ENCODE results near the gene RBM4.
A peak's percentile ranks its signal among the peaks of the same experiment; 100 is the strongest.
"Not testable (repeated sequence)": the region's sequence is repeated elsewhere in the genome, so short reads cannot be mapped to it uniquely, and the experiment has no call there.

Gene RBM4

GRCh38 chr11:66638177-66639065, at the start of gene RBM4:
RBM4 (plus strand) TSS chr11:66638703; CDS start chr11:66639712, 1,009 bp downstream.
- Mint-ChIP-seq H3K36me3 (ENCODE audit: low read depth) (peaks cover 80% of the 10 kb centered on the region), H3K27me3 (no peaks in the 10 kb centered on the region), H3K4me3 (peak within 1 kb of the TSS; percentile 96), H3K4me1 (ENCODE audit: low read depth) (peaks cover 70% of the 10 kb centered on the region), H3K9me3 (no peaks in the 10 kb centered on the region), H3K27ac (peak within 1 kb of the TSS; percentile 97)
- intact Hi-C loops (cut with micrococcal nuclease) = loop anchor here (1.0 to 5.0 kb wide), 3 partner anchors 19 to 45 kb away; partner anchors contain the start of genes CCDC87, CCS and RBM4B

DNA sequence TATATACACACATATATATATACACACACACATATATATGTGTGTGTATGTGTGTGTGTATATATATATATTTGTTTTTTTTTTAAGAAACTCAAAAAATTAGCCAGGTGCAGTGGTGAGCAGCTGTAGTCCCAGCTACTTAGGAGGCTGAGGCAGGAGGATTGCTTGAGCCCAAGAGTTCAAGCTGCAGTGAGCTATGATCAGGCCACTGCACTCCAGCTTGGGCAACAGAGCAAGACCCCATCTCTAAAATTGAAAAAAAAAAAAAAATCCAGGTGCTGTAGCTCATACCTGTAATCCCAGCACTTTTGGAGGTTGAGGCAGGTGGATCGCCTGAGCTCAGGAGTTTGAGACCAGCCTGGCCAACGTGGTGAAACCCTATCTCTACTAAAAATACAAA, 49.2 kb upstream of the RBM4 start:
- intact Hi-C loops (cut with micrococcal nuclease); H3K4me1 Mint-ChIP-seq (ENCODE audit: low read depth); H3K4me3 Mint-ChIP-seq; H3K27ac Mint-ChIP-seq; H3K9me3 Mint-ChIP-seq; H3K36me3 Mint-ChIP-seq (ENCODE audit: low read depth): not testable (repeated sequence)
- peaks cover 12% of the 10 kb centered on the region for H3K27me3 Mint-ChIP-seq

DNA sequence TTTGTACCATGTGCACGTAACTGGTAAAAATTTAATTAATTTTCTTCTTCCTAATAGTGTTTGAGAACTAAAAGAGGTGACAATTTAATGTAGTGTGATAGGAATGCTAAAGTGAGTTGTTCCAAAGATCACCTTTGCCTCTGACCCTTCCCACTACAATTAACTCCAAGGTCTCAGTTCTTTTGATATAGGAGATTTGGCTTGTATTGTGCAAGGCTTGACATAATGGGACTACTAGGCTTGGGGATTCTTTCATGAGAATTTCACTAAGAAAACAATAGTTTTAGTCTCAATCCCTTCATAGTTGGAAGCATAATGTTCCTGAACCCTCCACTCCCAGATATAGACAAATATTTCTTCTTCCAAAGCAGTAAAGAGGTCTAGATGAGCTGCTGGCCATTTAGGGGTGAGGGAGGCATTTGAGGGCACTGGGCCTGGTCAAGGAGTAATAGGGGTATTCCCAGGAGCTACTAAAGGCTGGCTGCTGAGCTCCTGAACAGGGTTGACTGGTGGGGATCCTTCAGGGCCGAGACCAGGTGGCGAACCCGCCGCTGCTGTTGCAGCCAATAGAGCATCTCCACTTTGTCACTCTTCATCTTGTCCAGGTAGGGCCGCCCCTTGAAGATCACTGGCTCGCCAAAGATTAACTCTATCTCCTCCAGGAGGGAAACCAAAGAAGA, 48.4 kb upstream of the RBM4 start:
- intact Hi-C loops (cut with micrococcal nuclease) = no loop called here
- H3K27ac Mint-ChIP-seq = no peak overlapping the region
- H3K4me3 Mint-ChIP-seq = no peak overlapping the region
- H3K36me3 Mint-ChIP-seq (ENCODE audit: low read depth) = peaks cover 6% of the 10 kb centered on the region
- H3K27me3 Mint-ChIP-seq = peaks cover 8% of the 10 kb centered on the region
- H3K4me1 Mint-ChIP-seq (ENCODE audit: low read depth) = peaks cover 16% of the 10 kb centered on the region
- no peaks in the 10 kb centered on the region for H3K9me3 Mint-ChIP-seq

- H3K9me3 Mint-ChIP-seq = no peaks in the 10 kb centered on the region
- H3K27me3 Mint-ChIP-seq = peaks cover 5% of the 10 kb centered on the region
- no peak overlapping the region for H3K4me3 Mint-ChIP-seq
- intact Hi-C loops (cut with micrococcal nuclease) = no loop called here
- peaks cover 6% of the 10 kb centered on the region for H3K36me3 Mint-ChIP-seq (ENCODE audit: low read depth)
- peaks cover 27% of the 10 kb centered on the region for H3K4me1 Mint-ChIP-seq (ENCODE audit: low read depth)
- no peak overlapping the region for H3K27ac Mint-ChIP-seq
Measured at GRCh38 chr11:66591175-66591574, 47.3 kb upstream of the RBM4 start.

DNA sequence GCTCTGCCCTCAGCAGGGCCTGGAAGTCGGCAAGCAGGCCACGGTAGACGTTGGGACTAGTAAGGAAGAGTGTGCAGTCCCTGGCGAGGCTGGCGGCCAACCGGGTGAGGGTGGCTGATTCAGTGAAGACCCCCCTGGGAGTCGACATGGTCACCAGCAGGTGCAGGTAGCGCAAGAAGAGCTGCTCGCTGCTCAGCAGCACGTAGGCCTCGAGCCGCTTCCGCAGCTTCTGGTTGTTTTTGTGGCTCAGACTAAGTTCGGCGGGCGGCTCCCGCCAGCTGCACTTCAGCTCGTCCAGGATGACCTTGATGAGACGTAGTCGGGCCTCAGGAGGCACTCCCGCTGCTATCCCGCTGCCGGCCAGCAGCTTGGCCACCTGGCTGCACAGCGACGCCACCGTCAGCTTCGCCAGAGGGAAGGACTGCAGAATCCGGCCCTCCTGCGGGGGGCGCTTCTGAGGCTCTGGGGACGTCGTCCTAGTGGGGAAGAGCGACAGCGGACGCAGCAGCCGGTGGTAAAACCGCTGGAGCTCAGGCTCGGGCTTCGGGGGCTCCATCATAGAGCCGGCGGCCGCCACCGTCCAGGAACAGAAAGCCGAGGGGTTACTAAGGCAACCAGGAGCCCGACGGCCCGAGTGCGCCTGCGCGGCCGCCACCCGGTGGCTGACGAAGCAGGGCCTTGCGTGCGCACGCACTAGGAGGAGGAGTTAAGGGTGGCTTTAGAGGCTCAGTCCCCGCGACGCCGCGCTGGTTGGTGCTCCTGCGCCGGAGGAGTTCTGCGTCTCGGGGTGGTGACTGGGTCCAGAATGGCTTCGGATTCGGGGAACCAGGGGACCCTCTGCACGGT, 45.8 kb upstream of the RBM4 start, which contains the start of the genes CCDC87 and CCS:
Gene CCDC87 (minus strand): TSS at position 607 of the 846 bp plus-strand sequence. CDS start 48 bp downstream, at position 559.
Gene CCS (plus strand): TSS at position 729 of the 846 bp plus-strand sequence. CDS start 77 bp downstream, at position 806.
- peaks cover 3% of the 10 kb centered on the region for H3K27me3 Mint-ChIP-seq
- intact Hi-C loops (cut with micrococcal nuclease) = loop anchor here (1.0 kb wide), 2 partner anchors 46 to 86 kb away; partner anchors contain the start of gene RBM4

GRCh38 chr11:66593303-66593635, 45.2 kb upstream of the RBM4 start:
- H3K27ac Mint-ChIP-seq = peak overlapping the region; percentile 91
- no peaks in the 10 kb centered on the region for H3K9me3 Mint-ChIP-seq
- peaks cover 32% of the 10 kb centered on the region for H3K4me1 Mint-ChIP-seq (ENCODE audit: low read depth)
- H3K36me3 Mint-ChIP-seq (ENCODE audit: low read depth) = peaks cover 14% of the 10 kb centered on the region
- intact Hi-C loops (cut with micrococcal nuclease) = loop anchor here (1.0 kb wide), 2 partner anchors 45 to 85 kb away; partner anchors contain the start of gene RBM4
- H3K27me3 Mint-ChIP-seq = peaks cover 3% of the 10 kb centered on the region
- H3K4me3 Mint-ChIP-seq = peak overlapping the region; percentile 98

More for the DNA sequence above, 45.8 kb upstream of the RBM4 start, which contains the start of the genes CCDC87 and CCS:
- peak within 1 kb of the TSS; percentile 91 for H3K27ac Mint-ChIP-seq
- H3K4me1 Mint-ChIP-seq (ENCODE audit: low read depth) = peaks cover 32% of the 10 kb centered on the region
- H3K36me3 Mint-ChIP-seq (ENCODE audit: low read depth) = peaks cover 14% of the 10 kb centered on the region
- H3K4me3 Mint-ChIP-seq = peak within 1 kb of the TSS; percentile 98
- H3K9me3 Mint-ChIP-seq = no peaks in the 10 kb centered on the region

GRCh38 chr11:66593650-66594049, 44.9 kb upstream of the RBM4 start:
- peaks cover 15% of the 10 kb centered on the region for H3K36me3 Mint-ChIP-seq (ENCODE audit: low read depth)
- H3K4me3 Mint-ChIP-seq = peak overlapping the region; percentile 98
- peaks cover 32% of the 10 kb centered on the region for H3K4me1 Mint-ChIP-seq (ENCODE audit: low read depth)
- H3K9me3 Mint-ChIP-seq = no peaks in the 10 kb centered on the region
- intact Hi-C loops (cut with micrococcal nuclease) = loop anchor here (1.0 to 2.0 kb wide), 3 partner anchors 23 to 85 kb away; partner anchors contain the start of genes RBM14 and RBM4
- peak overlapping the region; percentile 91 for H3K27ac Mint-ChIP-seq
- peaks cover 3% of the 10 kb centered on the region for H3K27me3 Mint-ChIP-seq

- H3K36me3 Mint-ChIP-seq (ENCODE audit: low read depth) = peaks cover 30% of the 10 kb centered on the region
- peak overlapping the region; percentile 47 for H3K4me3 Mint-ChIP-seq
- H3K27ac Mint-ChIP-seq = peak overlapping the region; percentile 73
- peaks cover 2% of the 10 kb centered on the region for H3K27me3 Mint-ChIP-seq
- intact Hi-C loops (cut with micrococcal nuclease) = loop anchor here (2.0 kb wide), 1 partner anchor 21 kb away; the partner anchor contains the start of gene RBM14
- peaks cover 45% of the 10 kb centered on the region for H3K4me1 Mint-ChIP-seq (ENCODE audit: low read depth)
- H3K9me3 Mint-ChIP-seq = no peaks in the 10 kb centered on the region
Measured at GRCh38 chr11:66595245-66595904, 43.1 kb upstream of the RBM4 start.

DNA sequence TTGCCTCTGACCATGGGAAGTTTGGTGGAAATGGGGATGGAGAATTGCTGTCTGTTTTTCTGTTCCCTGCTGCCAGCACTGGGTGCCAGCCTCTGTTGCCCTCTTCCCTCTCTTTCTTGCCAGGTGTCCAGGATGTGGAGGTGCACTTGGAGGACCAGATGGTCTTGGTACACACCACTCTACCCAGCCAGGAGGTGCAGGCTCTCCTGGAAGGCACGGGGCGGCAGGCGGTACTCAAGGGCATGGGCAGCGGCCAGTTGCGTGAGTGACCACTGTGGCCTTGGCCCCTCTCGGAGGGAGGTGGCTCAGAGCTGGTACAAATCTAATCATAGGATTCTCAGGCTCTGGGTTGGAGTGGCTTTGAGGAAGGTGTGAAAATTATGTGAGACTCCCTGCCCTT, 39.5 kb upstream of the RBM4 start:
- H3K4me3 Mint-ChIP-seq = no peak overlapping the region
- no peaks in the 10 kb centered on the region for H3K9me3 Mint-ChIP-seq
- no peak overlapping the region for H3K27ac Mint-ChIP-seq
- H3K36me3 Mint-ChIP-seq (ENCODE audit: low read depth) = peaks cover 46% of the 10 kb centered on the region
- peaks cover 49% of the 10 kb centered on the region for H3K4me1 Mint-ChIP-seq (ENCODE audit: low read depth)
- H3K27me3 Mint-ChIP-seq = no peaks in the 10 kb centered on the region
- intact Hi-C loops (cut with micrococcal nuclease) = no loop called here

DNA sequence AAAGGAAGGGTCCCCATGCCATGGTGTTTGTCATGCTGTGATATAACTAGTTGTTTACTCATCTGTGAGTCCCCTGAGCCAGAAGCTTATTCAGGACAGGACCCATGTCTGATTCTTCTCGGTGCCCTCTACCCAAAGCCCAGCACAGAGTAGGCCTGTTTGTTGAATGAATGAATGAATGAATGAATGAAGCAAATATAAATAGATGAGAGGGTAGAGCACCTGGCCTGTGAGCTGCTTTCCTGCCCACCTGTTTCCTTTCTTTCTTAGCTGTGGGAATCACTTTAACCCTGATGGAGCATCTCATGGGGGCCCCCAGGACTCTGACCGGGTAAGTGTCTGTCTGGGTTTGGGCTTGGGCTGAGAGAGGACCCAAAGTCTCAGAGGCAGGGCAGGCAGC, 38.3 kb upstream of the RBM4 start:
- peaks cover 59% of the 10 kb centered on the region for H3K36me3 Mint-ChIP-seq (ENCODE audit: low read depth)
- H3K9me3 Mint-ChIP-seq = no peaks in the 10 kb centered on the region
- peak overlapping the region; percentile 33 for H3K27ac Mint-ChIP-seq
- no peak overlapping the region for H3K4me3 Mint-ChIP-seq
- no peaks in the 10 kb centered on the region for H3K27me3 Mint-ChIP-seq
- H3K4me1 Mint-ChIP-seq (ENCODE audit: low read depth) = peaks cover 46% of the 10 kb centered on the region
- intact Hi-C loops (cut with micrococcal nuclease) = no loop called here

DNA sequence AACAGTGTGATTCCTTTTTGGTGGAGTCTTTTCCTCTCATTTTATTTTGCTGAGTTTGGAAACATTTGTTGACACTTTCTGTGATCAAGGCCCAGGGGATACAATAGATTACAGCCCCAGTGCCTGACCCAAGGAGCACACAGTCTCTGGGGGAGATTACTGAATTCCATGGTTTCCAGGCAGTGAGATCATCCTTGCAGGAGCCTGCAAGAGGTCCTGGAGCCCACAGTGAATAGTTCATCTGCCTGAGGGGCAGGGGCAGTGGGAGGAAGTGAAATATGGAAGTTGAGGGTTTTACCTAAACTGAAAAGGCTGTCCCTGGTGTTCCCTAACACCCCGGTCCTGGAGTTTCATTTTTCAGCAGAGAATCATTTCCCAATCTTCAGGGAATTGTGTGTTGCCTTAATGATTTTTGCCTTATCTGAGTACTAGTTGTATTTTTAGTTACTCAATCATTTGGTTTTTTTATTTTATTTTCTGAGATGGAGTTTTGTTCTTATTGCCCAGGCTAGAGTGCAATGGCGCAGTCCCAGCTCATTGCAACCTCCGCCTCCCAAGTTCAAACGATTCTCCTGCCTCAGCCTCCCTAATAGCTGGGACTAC, 37.8 kb upstream of the RBM4 start:
- Mint-ChIP-seq H3K36me3 (ENCODE audit: low read depth) (peaks cover 64% of the 10 kb centered on the region), H3K4me3 (no peak overlapping the region), H3K4me1 (ENCODE audit: low read depth) (peaks cover 41% of the 10 kb centered on the region), H3K27me3 (no peaks in the 10 kb centered on the region), H3K27ac (peak overlapping the region; percentile 33), H3K9me3 (no peaks in the 10 kb centered on the region)
- intact Hi-C loops (cut with micrococcal nuclease) = no loop called here

DNA sequence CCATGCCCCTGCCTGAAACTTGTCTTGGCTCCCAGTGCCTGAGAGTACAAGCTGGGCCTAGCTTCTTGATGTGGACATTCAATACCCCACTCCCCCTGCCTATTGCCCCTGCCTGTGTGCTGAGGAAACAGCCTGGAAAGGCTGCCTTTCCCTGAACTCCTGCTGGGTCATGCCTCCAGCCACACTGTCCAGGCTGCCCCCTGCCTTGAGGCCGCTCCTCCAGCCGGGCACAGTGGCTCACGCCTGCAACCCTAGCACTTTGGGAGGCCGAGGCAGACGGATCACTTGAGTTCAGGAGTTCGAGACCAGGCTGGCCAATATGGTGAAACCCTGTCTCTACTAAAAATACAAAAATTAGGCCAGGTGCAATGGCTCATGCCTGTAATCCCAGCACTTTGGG, 35.4 kb upstream of the RBM4 start:
- peaks cover 76% of the 10 kb centered on the region for H3K36me3 Mint-ChIP-seq (ENCODE audit: low read depth)
- H3K27ac Mint-ChIP-seq = no peak overlapping the region
- intact Hi-C loops (cut with micrococcal nuclease) = no loop called here
- H3K27me3 Mint-ChIP-seq = no peaks in the 10 kb centered on the region
- no peak overlapping the region for H3K4me3 Mint-ChIP-seq
- peaks cover 46% of the 10 kb centered on the region for H3K4me1 Mint-ChIP-seq (ENCODE audit: low read depth)
- no peaks in the 10 kb centered on the region for H3K9me3 Mint-ChIP-seq
